VCaP (cell line): ENCODE results near the gene TFIP11.
"Not testable (repeated sequence)": the region's sequence is repeated elsewhere in the genome, so short reads cannot be mapped to it uniquely, and the experiment has no call there.

Experiments
- H3K27ac ChIP-seq: fragments of 450-650 bp; 2 replicates; pipeline ENCODE4 v1.5.1; 2017
- TF ChIP-seq, protein P1 (sequence below): fragments of 450-650 bp; conservative IDR thresholded peaks from 2 replicates; pipeline ENCODE4 v1.5.1; 2017; ENCODE audit warnings: mild to moderate bottlenecking, moderate library complexity

Gene TFIP11

DNA sequence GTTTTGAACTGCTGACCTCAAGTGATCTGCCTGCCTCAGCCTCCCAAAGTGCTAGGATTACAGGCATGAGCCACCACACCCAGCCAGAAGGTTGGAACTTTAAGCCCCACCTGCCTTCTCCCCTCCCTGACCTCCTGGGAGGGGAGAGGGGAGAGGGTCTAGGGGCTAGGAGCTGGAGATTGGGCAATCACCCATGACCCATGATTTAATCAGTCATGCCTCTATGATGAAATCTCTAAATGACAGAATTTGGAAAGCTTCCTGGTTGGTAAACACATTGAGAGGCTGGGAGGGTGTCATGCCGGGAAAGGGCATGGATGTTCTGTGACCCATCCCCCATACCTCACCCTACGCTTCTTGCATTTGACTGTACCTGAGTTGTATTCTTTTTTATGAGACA is 17.1 kb upstream of the TFIP11 start:
- TF ChIP-seq, protein P1, sequence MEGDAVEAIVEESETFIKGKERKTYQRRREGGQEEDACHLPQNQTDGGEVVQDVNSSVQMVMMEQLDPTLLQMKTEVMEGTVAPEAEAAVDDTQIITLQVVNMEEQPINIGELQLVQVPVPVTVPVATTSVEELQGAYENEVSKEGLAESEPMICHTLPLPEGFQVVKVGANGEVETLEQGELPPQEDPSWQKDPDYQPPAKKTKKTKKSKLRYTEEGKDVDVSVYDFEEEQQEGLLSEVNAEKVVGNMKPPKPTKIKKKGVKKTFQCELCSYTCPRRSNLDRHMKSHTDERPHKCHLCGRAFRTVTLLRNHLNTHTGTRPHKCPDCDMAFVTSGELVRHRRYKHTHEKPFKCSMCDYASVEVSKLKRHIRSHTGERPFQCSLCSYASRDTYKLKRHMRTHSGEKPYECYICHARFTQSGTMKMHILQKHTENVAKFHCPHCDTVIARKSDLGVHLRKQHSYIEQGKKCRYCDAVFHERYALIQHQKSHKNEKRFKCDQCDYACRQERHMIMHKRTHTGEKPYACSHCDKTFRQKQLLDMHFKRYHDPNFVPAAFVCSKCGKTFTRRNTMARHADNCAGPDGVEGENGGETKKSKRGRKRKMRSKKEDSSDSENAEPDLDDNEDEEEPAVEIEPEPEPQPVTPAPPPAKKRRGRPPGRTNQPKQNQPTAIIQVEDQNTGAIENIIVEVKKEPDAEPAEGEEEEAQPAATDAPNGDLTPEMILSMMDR, result no peak
- H3K27ac ChIP-seq, result no peak overlapping the region

DNA sequence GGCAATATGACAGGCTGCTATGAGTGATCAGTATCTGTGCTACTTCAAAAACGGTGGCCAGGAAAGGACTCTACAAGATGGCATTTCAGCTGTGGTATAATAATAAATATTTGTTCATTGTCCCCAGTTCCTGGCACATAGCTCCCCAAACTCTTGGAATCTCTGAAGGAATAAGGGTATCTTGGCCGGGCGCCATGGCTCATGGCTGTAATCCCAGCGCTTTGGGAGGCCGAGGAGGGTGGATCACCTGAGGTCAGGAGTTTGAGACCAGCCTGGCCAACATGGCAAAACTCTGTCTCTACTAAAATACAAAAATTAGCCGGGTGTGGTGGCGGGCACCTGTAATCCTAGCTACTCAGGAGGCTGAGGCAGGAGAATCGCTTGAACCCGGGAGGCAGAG is 16.2 kb upstream of the TFIP11 start:
- not testable (repeated sequence) for H3K27ac ChIP-seq

DNA sequence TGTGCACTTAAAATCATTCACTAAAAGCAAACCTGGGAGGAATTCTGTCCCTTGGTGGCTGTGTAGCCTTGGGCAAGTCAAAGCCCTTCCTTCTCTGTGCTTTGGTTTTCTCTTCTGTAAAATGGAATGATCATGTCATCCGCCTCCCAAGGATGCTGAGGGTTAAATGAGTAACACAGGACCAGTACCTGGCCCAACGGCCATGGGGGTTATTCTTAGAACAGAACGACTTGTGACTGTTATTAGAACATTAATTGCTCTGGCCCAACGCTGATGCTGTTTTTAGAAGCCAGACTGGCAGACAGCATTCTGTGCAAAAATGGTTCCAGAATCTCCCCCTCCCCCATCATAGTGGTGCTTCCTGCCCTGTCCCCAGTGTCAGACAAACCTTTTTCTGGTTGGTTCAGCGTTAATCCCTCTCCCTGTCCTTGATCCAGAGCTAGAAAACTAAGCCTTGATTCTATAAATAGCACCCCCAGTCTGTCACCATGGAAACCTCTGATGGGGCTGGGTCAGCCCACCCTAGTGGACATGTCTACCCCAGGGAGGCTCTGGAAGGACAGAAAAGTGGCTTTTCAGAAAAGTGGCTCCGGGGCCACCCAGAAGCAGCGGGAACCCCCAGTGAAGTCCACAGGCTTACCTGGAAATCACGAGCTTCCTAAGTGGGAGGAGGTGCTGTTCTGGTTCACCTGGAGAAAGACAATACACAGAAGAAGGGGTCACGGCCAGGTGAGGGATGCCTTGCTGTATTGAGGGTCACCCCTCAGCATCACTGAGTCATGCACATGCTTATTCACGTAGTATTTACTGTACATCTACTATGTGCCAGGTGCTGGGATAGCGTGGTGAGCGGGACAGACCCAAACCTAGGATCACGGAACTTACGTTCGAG is 15.5 kb upstream of the TFIP11 start:
- TF ChIP-seq, protein P1, result no peak
- H3K27ac ChIP-seq, result no peak overlapping the region

DNA sequence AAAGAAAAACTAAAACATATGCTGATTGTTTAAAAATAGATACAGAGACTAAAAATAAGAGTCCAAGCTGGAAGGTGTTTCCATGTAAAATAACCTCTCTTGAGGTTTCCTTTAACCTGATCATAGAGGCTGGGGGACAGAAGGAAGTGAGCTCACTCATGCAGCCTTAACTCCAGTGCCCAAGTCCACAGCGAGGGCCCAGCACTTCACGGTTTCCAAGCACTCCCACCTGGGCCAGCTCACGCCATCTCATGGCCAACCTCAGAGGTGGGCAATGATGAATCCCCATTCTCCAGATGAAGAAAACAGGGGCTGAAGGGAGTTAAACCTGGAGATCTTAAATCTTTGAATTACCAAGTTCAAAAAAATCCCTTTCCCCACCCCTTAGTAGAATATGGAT is 14.9 kb upstream of the TFIP11 start:
- TF ChIP-seq, protein P1, result no peak
- H3K27ac ChIP-seq, result no peak overlapping the region

DNA sequence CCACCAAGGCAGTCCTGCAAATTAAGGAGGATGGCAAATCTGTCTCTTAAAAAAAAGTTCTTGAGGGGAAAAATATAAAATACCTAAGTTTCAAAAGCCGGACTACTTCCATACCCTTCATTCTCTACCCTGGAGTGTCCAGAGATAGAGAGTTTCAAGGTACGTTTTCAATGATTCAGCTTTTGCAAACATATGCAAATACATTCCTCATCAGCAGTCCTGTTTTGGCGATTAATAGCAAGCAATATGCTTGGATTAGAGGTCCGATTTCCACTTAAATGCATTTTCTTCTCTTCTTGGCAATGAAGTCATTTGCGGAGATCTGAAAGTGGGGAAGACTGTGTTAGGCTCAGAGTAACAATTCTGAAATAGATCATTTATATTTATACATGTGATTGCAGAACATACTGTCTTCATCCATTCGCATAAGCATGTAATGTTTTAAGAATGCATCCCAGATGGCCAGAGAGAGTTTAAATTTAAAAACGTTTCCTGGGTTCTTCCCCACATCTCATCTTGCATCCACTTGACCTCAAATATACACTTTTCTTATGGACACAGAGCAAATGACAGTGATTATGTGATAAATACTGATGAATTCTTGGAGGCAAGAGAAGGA is 13.8 kb upstream of the TFIP11 start:
- H3K27ac ChIP-seq, result no peak overlapping the region
- TF ChIP-seq, protein P1, result no peak

DNA sequence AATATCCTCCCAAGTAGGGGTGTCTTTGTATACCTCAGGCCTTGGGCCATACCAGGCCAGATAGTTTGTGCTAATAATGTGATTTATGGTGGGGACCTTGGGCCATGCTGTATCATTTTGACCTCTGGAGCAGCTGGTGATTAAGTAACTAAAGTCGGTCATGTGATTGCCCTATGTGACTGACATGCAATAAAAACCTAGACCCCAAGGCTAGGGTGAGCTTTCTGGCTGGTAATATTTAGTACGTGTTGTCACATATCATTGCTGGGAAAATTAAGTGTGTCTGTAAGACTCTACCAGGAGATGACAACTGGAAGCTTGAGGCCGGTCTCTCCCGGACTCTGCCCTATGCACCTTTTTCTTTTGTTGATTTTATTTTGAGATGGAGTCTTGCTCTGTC is 12.6 kb upstream of the TFIP11 start:
- H3K27ac ChIP-seq, result no peak overlapping the region
- TF ChIP-seq, protein P1, result no peak

DNA sequence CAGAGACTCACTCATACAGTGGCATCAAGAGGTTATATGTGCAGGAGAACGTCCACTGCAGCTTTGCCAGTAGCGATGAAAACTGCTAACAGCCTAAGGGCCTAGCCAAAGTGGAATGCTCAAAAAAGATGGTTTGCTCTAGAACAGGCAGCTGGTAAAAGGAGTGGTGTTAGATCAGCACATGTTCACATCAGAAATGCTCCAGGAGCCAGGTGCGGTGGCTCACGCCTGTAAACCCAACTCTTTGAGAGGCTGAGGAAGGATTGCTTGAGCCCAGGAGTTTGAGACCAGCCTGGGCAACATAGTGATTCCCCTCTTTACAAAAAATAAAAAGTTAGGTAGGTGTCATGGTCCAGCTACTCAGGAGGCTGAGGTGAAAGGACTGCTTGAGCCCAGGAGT is 10.3 kb upstream of the TFIP11 start:
- TF ChIP-seq, protein P1, result no peak
- H3K27ac ChIP-seq, result no peak overlapping the region

DNA sequence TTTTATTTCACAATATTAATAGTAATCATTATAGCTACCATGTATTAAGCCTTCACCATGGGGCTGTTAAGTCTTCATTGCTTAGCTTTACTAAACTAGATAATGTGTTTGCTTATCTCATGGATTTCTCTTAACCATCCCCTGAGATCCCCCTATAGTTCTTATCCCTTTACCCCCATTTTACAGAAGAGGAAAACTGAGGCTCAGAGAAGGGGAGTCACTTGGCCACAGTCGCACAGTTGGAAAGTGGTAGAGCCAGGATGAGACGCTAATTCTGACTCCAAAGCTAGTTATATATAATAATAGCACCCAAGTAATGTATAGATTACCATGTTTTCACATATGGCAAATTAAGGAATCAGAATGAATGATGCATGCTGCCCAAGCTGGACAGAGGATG is 9.7 kb upstream of the TFIP11 start:
- TF ChIP-seq, protein P1, result no peak

More for the DNA sequence above, 9.7 kb upstream of the TFIP11 start:
- H3K27ac ChIP-seq, result no peak overlapping the region
